SW 1271 (cell line): ENCODE results near the gene CLDN6.

ENCODE experiments used
- DNase-seq, 2 experiments: peaks; one replicate each; lab custom pipeline; 2025; lab: John Stamatoyannopoulos, UW

Gene CLDN6

GRCh38 chr16:3051494-3051893, 33.5 kb upstream of the CLDN6 start:
- no peak for DNase-seq

GRCh38 chr16:3051009-3051408, 33.0 kb upstream of the CLDN6 start:
- DNase-seq = no peak

- DNase-seq = no peak
Measured at GRCh38 chr16:3050487-3050886, 32.5 kb upstream of the CLDN6 start.

- DNase-seq = no peak
Measured at GRCh38 chr16:3049921-3050481, 32.0 kb upstream of the CLDN6 start.

- no peak for DNase-seq
Measured at GRCh38 chr16:3047387-3047720, 29.4 kb upstream of the CLDN6 start.

GRCh38 chr16:3046641-3047386, 28.8 kb upstream of the CLDN6 start:
- no peak for DNase-seq

- no peak for DNase-seq
Measured at GRCh38 chr16:3045758-3046640, 28.0 kb upstream of the CLDN6 start, which contains the start of gene MMP25. Gene MMP25 (plus strand): TSS chr16:3046561. CDS start chr16:3046918, 357 bp downstream.

- DNase-seq = no peak
Measured at GRCh38 chr16:3044708-3045107, 26.7 kb upstream of the CLDN6 start.

GRCh38 chr16:3042376-3042775, 24.4 kb upstream of the CLDN6 start:
- DNase-seq = no peak

GRCh38 chr16:3038896-3039295, 20.9 kb upstream of the CLDN6 start:
- DNase-seq = no peak

- no peak for DNase-seq
Measured at GRCh38 chr16:3038256-3038655, 20.3 kb upstream of the CLDN6 start.

GRCh38 chr16:3036726-3037315, 18.8 kb upstream of the CLDN6 start, which contains the start of gene BICDL2:
Gene BICDL2 (minus strand): TSS chr16:3036944. CDS start chr16:3035496, 1,448 bp downstream.
- DNase-seq = no peak

- DNase-seq = no peak
Measured at GRCh38 chr16:3035972-3036725, 18.2 kb upstream of the CLDN6 start.

- no peak for DNase-seq
Measured at GRCh38 chr16:3035289-3035971, 17.4 kb upstream of the CLDN6 start.

- no peak for DNase-seq
Measured at GRCh38 chr16:3032624-3033023, 14.6 kb upstream of the CLDN6 start.

GRCh38 chr16:3030222-3031212, 12.5 kb upstream of the CLDN6 start:
- no peak for DNase-seq

- DNase-seq = no peak
Measured at GRCh38 chr16:3029491-3030221, 11.7 kb upstream of the CLDN6 start.

GRCh38 chr16:3028716-3029319, 10.8 kb upstream of the CLDN6 start:
- DNase-seq = no peak
